GM12878 (cell line): ENCODE results near the gene CALM3. TPM values are rescaled to one million over a fixed set of nuclear protein-coding genes. Genes with fewer than 3 reads are reported as not detected.

ENCODE experiments used
- ATAC-seq: fragments of 200-7000 bp; cut with Tn5 transposase; 3 replicates; pipeline ENCODE4 v1.9.1; 2020; ENCODE audit warnings: mild to moderate bottlenecking, moderate library complexity
- BruUV-seq: library from RNA; stranded (reverse); fragments of 400-500 nt; replicated peaks from 2 replicates; lab custom pipeline; 2021; lab: Mats Ljungman, UMichigan
- CTCF ChIA-PET: fragments of 300-600 bp; sonication (Branson Sonifier 250); formaldehyde crosslinking; extraction: SDS; loops from one replicate; lab custom pipeline; 2021; ENCODE audit warnings: inconsistent platforms; lab: Yijun Ruan, JAX
- POLR2A ChIA-PET: fragments of 350-600 bp; formaldehyde crosslinking; extraction: SDS; loops from one replicate; lab custom pipeline; 2021; ENCODE audit warnings: inconsistent platforms; lab: Charles Lee
- RAD21 ChIA-PET: fragments of 300-600 bp; sonication (Branson Sonifier 250); formaldehyde crosslinking; loops from one replicate; lab custom pipeline; 2023; ENCODE audit warnings: antibody characterized with exemption; ENCODE audit not compliant: unreplicated experiment; lab: Charles Lee
- SMC1A ChIA-PET: fragments of 300-600 bp; sonication (Branson Sonifier 250); formaldehyde crosslinking; loops from one replicate; lab custom pipeline; 2023; ENCODE audit not compliant: unreplicated experiment, uncharacterized antibody; lab: Charles Lee
- DNase-seq: peaks from one replicate; pipeline ENCODE4 v3.0.0-alpha.2; 2011; ENCODE audit warnings: low read depth, low spot score
- FAIRE-seq: peaks from 3 replicates; lab custom pipeline; 2011; peaks lifted over from hg19 to GRCh38; lab: Jason Lieb, UNC
- H2AFZ ChIP-seq: 2 replicates; pipeline ENCODE4 v1.6.0; 2011; ENCODE audit warnings: low read depth, low read length, control low read depth; ENCODE audit not compliant: control insufficient read depth
- H3K27ac ChIP-seq: 2 replicates; pipeline ENCODE4 v1.5.1; 2011; ENCODE audit warnings: control low read depth; ENCODE audit not compliant: control insufficient read depth, insufficient read depth
- H3K27me3 ChIP-seq, 2 experiments: replicated peaks in 1 of 2; 2 replicates each; pipeline versions ENCODE4 v1.6.0 to v1.6.1; 2011; ENCODE audit warnings: low read length in 1 of 2; ENCODE audit not compliant: control insufficient read depth in 2 of 2, insufficient read depth in 2 of 2
- H3K36me3 ChIP-seq, 2 experiments: 2 replicates each; pipeline ENCODE4 v1.5.1; 2011; ENCODE audit warnings: low read length in 1 of 2; ENCODE audit not compliant: control insufficient read depth in 2 of 2, insufficient read depth in 2 of 2
- H3K4me1 ChIP-seq: 2 replicates; pipeline ENCODE4 v1.6.1; 2011; ENCODE audit warnings: mild to moderate bottlenecking, low read length, moderate library complexity, mixed read lengths; ENCODE audit not compliant: control insufficient read depth, insufficient read depth
- H3K4me2 ChIP-seq: 2 replicates; pipeline ENCODE4 v1.6.0; 2011; ENCODE audit warnings: control low read depth; ENCODE audit not compliant: control insufficient read depth, insufficient read depth
- H3K4me3 ChIP-seq: fragments of 200-600 bp; sonication (generic); 2 replicates; pipeline ENCODE4 v1.5.1; 2016
- H3K79me2 ChIP-seq: 2 replicates; pipeline ENCODE4 v1.6.0; 2011; ENCODE audit warnings: low read length; ENCODE audit not compliant: control insufficient read depth, insufficient read depth
- H3K9ac ChIP-seq: 2 replicates; pipeline ENCODE4 v1.8.0; 2011; ENCODE audit warnings: low read length, control low read depth, mixed read lengths; ENCODE audit not compliant: control insufficient read depth, insufficient read depth
- H3K9me3 ChIP-seq: replicated peaks from 3 replicates; pipeline ENCODE4 v1.5.1; 2011; ENCODE audit warnings: mild to moderate bottlenecking, low read length; ENCODE audit not compliant: control insufficient read depth, insufficient read depth
- H4K20me1 ChIP-seq: 2 replicates; pipeline ENCODE4 v1.6.0; 2011; ENCODE audit not compliant: control insufficient read depth, insufficient read depth
- CBX3 ChIP-seq: fragments of 200-600 bp; sonication (generic); IDR thresholded peaks from 2 replicates; pipeline ENCODE4 v1.6.1; 2016; ENCODE audit warnings: low read depth, borderline replicate concordance
- CHD4 ChIP-seq: fragments of 200-600 bp; sonication (generic); IDR thresholded peaks from 2 replicates; pipeline ENCODE4 v1.6.1; 2016; ENCODE audit warnings: mild to moderate bottlenecking
- IKZF2 ChIP-seq, 2 experiments: fragments of 450-650 bp; IDR thresholded peaks; 2 replicates each; pipeline ENCODE4 v1.6.1; 2017; ENCODE audit warnings: mild to moderate bottlenecking in 2 of 2, moderate library complexity in 2 of 2
- RAD21 ChIP-seq: IDR thresholded peaks from 2 replicates; pipeline ENCODE4 v1.6.1; 2011; ENCODE audit warnings: mild to moderate bottlenecking, low read depth, low read length, moderate library complexity; ENCODE audit not compliant: insufficient read depth
- YY1 ChIP-seq: IDR thresholded peaks from 2 replicates; pipeline ENCODE4 v1.6.1; 2011; ENCODE audit warnings: low read depth, mild to moderate bottlenecking, low read length
- ZNF24 ChIP-seq: fragments of 450-650 bp; IDR thresholded peaks from 2 replicates; pipeline ENCODE4 v1.6.1; 2017; ENCODE audit warnings: antibody characterized with exemption, mild to moderate bottlenecking
- WGBS: methylation state at CpG from one replicate; pipeline ENCODE4 v1.1.6; 2016; ENCODE audit warnings: low lambda C conversion rate; ENCODE audit not compliant: insufficient replicate concordance, insufficient coverage; ENCODE audit errors: missing lambda C conversion rate; 5-methylcytosine and 5-hydroxymethylcytosine counted together
- in situ Hi-C: fragments of 300-500 bp; cut with MboI; formaldehyde crosslinking; loops from 9 replicates; pipeline ENCODE4 v1.14.3; 2018; ENCODE audit warnings: mixed read lengths
- intact Hi-C: fragments of 100-400 bp; cut with micrococcal nuclease; formaldehyde crosslinking; loops from one replicate; pipeline ENCODE4 v1.14.2; 2022; ENCODE audit not compliant: unreplicated experiment
- polyA plus RNA-seq, 11 experiments: library from polyadenylated mRNA; depleted of rRNA in 4 of 11; unstranded in 6 of 11; stranded (reverse) in 5 of 11; fragments of >200 nt; fragmentation: Nextera tagmentation in 4 of 11; fragmentation: Illumina TruSeq in 1 of 11; extraction: Ambion mirVana in 4 of 11; extraction: Trizol in 1 of 11; gene quantifications; 1 replicate in 1 of 11; 2 replicates in 10 of 11; pipeline versions ENCODE4 v1.2.1 to v1.2.3, GENCODE V29; 2011 to 2016; ENCODE audit warnings: inconsistent platforms in 2 of 11, missing spikeins in 2 of 11, low read depth in 1 of 11
- total RNA-seq, 4 experiments: library from RNA; depleted of rRNA in 3 of 4; stranded (reverse); fragments of >200 nt in 3 of 4; fragmentation: Illumina TruSeq in 1 of 4; extraction: Trizol in 1 of 4; gene quantifications; 2 replicates each; pipeline versions ENCODE4 v1.2.1 to v1.2.3, GENCODE V29; 2013 to 2021

CALM3 gene
- total and polyA plus RNA-seq, 10 of the 15 experiments (the other 5 are each of a cell fraction or from before 2014, with no cell fraction given) = 164 to 849 (median 347) TPM

- TF ChIP-seq YY1 (no peak), RAD21 (no peak), CBX3 (no peak), CHD4 (no peak)
These were observed 10.0 kb downstream of the CALM3 start (continued) for GRCh38 chr19:46610851-46611770.

GRCh38 chr19:46611776-46612175 lies 10.6 kb downstream of the CALM3 start:
- in situ Hi-C loops (loop anchor here (5.0 kb wide), 1 partner anchor 51 kb away; the partner anchor contains the start of gene DACT3), intact Hi-C loops (loop anchor here (5.0 kb wide), 1 partner anchor 106 kb away; the partner anchor contains the start of gene PRKD2)
- ATAC-seq (peak; percentile 15), FAIRE-seq (no peak), DNase-seq (no peak)
- no peaks in the 10 kb centered on the region for H3K9me3 ChIP-seq
- peaks cover 31% of the 10 kb centered on the region for H3K4me1 ChIP-seq
- H3K27ac ChIP-seq = no peak overlapping the region
- H3K36me3 ChIP-seq = peaks cover 25 to 34% of the 10 kb centered on the region in 2 experiments; a peak in 3 of 4 replicates
- no TSS peak for BruUV-seq
- H4K20me1 ChIP-seq = peaks cover 10% of the 10 kb centered on the region
- H3K27me3 ChIP-seq = no peaks in the 10 kb centered on the region
- TF ChIP-seq IKZF2 (IDR thresholded peaks at IDR 0.05) (0 out of 4 replicates have a peak, but pooled peaks of 1 of the 2 experiments have one; percentile 2), ZNF24 (no peak)
- CTCF ChIA-PET = interaction anchor here (0.6 to 13.7 kb wide), 16 partner anchors 9 to 264 kb away, joined by 3 to 434 read pairs (median 5); partner anchors contain the start of genes CALM3, DACT3, FKRP and GNG8
- RAD21 ChIA-PET = interaction anchor here (1.0 to 11.8 kb wide), 5 partner anchors 10 to 142 kb away, joined by 4 to 245 read pairs (median 7); partner anchors contain the start of genes CALM3 and DACT3
- POLR2A ChIA-PET = interaction anchor here (0.8 to 5.5 kb wide), 7 partner anchors 8 to 102 kb away, joined by 3 to 45 read pairs (median 5); partner anchors contain the start of genes CALM3, DACT3 and PTGIR
- WGBS = 77% methylated on average over 6 of the region's 6 CpGs
- H3K4me2 ChIP-seq = peak overlapping the region; percentile 75
- no peaks in the 10 kb centered on the region for H3K79me2 ChIP-seq
- SMC1A ChIA-PET = interaction anchor here (0.8 to 17.6 kb wide), 11 partner anchors 10 to 117 kb away, joined by 3 to 286 read pairs (median 4); partner anchors contain the start of genes CALM3 and DACT3
- no peak overlapping the region for H2AFZ ChIP-seq
- H3K9ac ChIP-seq = no peak overlapping the region
- no peak overlapping the region for H3K4me3 ChIP-seq
